ENCODE measurements around the gene TLL2.

DNA sequence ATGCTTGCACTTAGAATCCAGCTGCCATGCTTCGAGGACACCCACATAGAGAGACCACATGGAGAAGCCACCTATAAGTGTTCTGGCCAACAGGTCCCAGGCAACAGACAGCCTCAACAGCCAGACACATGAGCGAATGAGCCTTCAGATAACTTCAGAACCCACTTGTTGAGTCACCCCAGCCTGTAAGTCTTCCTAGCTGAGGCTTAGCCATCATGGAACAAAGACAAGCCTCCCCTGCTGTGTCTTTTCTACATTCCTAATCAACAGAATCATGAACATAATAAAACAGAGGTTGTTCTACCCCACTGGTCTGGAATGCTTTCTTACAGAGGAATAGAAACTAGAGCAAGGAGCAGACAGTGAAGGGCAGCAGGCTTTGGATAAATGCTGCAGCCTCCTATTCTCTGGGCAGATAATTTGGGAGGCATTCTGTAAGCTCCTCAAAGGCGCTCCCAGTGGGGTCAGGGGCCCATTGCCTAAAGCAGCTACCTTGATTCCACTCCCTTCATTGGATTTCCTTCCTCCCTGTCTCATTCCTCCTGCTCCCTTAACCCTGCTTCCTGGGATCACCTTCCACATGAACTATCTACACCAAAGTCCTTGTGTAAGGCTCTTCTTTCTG, 4.6 kb downstream of the TLL2 start:
- TF ChIP-seq, protein P1, sequence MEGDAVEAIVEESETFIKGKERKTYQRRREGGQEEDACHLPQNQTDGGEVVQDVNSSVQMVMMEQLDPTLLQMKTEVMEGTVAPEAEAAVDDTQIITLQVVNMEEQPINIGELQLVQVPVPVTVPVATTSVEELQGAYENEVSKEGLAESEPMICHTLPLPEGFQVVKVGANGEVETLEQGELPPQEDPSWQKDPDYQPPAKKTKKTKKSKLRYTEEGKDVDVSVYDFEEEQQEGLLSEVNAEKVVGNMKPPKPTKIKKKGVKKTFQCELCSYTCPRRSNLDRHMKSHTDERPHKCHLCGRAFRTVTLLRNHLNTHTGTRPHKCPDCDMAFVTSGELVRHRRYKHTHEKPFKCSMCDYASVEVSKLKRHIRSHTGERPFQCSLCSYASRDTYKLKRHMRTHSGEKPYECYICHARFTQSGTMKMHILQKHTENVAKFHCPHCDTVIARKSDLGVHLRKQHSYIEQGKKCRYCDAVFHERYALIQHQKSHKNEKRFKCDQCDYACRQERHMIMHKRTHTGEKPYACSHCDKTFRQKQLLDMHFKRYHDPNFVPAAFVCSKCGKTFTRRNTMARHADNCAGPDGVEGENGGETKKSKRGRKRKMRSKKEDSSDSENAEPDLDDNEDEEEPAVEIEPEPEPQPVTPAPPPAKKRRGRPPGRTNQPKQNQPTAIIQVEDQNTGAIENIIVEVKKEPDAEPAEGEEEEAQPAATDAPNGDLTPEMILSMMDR (IDR thresholded peaks at IDR 0.05) = no peak
- no peak for TF ChIP-seq POLR2AphosphoS5 (IDR thresholded peaks at IDR 0.05)
- no peak for TF ChIP-seq POLR2A (IDR thresholded peaks at IDR 0.05)
- TF ChIP-seq EP300 (IDR thresholded peaks at IDR 0.05) = no peak

All from upper lobe of left lung (tissue), 4 donors.